Mesenchymal stem cell (in vitro differentiated cells and primary cell): ENCODE results near the gene ZNF267.
A peak's percentile ranks its signal among the peaks of the same experiment; 100 is the strongest.

Experiments used
- DNase-seq: peaks from one replicate; pipeline ENCODE4 v3.0.0-alpha.2; 2013
- H2AFZ ChIP-seq: one replicate; pipeline ENCODE4 v1.6.1; 2013; ENCODE audit warnings: low read depth, mild to moderate bottlenecking, control low read depth, inconsistent platforms, low read length, moderate library complexity
- H2AK5ac ChIP-seq: 2 replicates; pipeline ENCODE4 v1.6.1; 2013; ENCODE audit warnings: low read length, moderate library complexity, mild to moderate bottlenecking, inconsistent platforms; ENCODE audit not compliant: severe bottlenecking
- H2BK120ac ChIP-seq: one replicate; pipeline ENCODE4 v1.6.1; 2013; ENCODE audit warnings: low read depth, mild to moderate bottlenecking, inconsistent platforms, low read length, moderate library complexity
- H2BK12ac ChIP-seq, 2 experiments: one replicate each; pipeline ENCODE4 v1.6.1; 2013; ENCODE audit warnings: inconsistent platforms in 2 of 2, low read length in 2 of 2, mild to moderate bottlenecking in 2 of 2, moderate library complexity in 2 of 2, control low read depth in 1 of 2
- H2BK15ac ChIP-seq: one replicate; pipeline ENCODE4 v1.6.1; 2013; ENCODE audit warnings: mild to moderate bottlenecking, low read depth, inconsistent platforms; ENCODE audit not compliant: poor library complexity, severe bottlenecking
- H2BK5ac ChIP-seq: 2 replicates; pipeline ENCODE4 v1.6.1; 2013; ENCODE audit warnings: low read depth, mild to moderate bottlenecking, low read length, control low read depth, inconsistent platforms; ENCODE audit not compliant: poor library complexity, severe bottlenecking
- H3K14ac ChIP-seq, 2 experiments: one replicate each; pipeline ENCODE4 v1.6.1; 2013; ENCODE audit warnings: inconsistent platforms in 2 of 2, low read length in 2 of 2, control low read depth in 1 of 2, mild to moderate bottlenecking in 1 of 2, moderate library complexity in 1 of 2
- H3K18ac ChIP-seq, 2 experiments: one replicate each; pipeline ENCODE4 v1.6.1; 2013; ENCODE audit warnings: inconsistent platforms in 2 of 2, low read length in 2 of 2, control low read depth in 1 of 2, low read depth in 1 of 2, mild to moderate bottlenecking in 1 of 2
- H3K23ac ChIP-seq, 2 experiments: one replicate each; pipeline ENCODE4 v1.6.1; 2013; ENCODE audit warnings: inconsistent platforms in 2 of 2, low read length in 2 of 2, mild to moderate bottlenecking in 2 of 2, moderate library complexity in 2 of 2, control low read depth in 1 of 2
- H3K27ac ChIP-seq: 2 replicates; pipeline ENCODE4 v1.5.1; 2013; ENCODE audit warnings: mild to moderate bottlenecking, moderate library complexity, low read length, control low read depth, inconsistent platforms; ENCODE audit not compliant: poor library complexity, severe bottlenecking
- H3K27me3 ChIP-seq, 2 experiments: 2 replicates each; pipeline versions ENCODE4 v1.6.1 to v1.7.0; 2013; ENCODE audit warnings: low read length in 2 of 2, mild to moderate bottlenecking in 2 of 2, moderate library complexity in 2 of 2, control low read depth in 1 of 2, inconsistent platforms in 1 of 2; ENCODE audit not compliant: control insufficient read depth in 1 of 2, insufficient read depth in 1 of 2
- H3K36me3 ChIP-seq, 2 experiments: 2 replicates each; pipeline versions ENCODE4 v1.6.1 to v1.7.0; 2013; ENCODE audit warnings: low read length in 2 of 2, control low read depth in 1 of 2, inconsistent platforms in 1 of 2, low read depth in 1 of 2, mild to moderate bottlenecking in 1 of 2; ENCODE audit not compliant: insufficient read depth in 2 of 2, control insufficient read depth in 1 of 2
- H3K4ac ChIP-seq, 2 experiments: one replicate each; pipeline ENCODE4 v1.6.1; 2013; ENCODE audit warnings: inconsistent platforms in 2 of 2, low read length in 2 of 2, mild to moderate bottlenecking in 2 of 2, moderate library complexity in 2 of 2, control low read depth in 1 of 2, low read depth in 1 of 2
- H3K4me1 ChIP-seq: 2 replicates; pipeline ENCODE4 v1.6.1; 2013; ENCODE audit warnings: low read depth, low read length, control low read depth; ENCODE audit not compliant: control insufficient read depth, insufficient read depth
- H3K4me2 ChIP-seq: 2 replicates; pipeline ENCODE4 v1.6.1; 2013; ENCODE audit warnings: low read length, mild to moderate bottlenecking, inconsistent platforms; ENCODE audit not compliant: poor library complexity, severe bottlenecking
- H3K4me3 ChIP-seq, 2 experiments: 2 replicates each; pipeline versions ENCODE4 v1.5.1 to v1.7.0; 2013; ENCODE audit warnings: low read length in 2 of 2, mild to moderate bottlenecking in 2 of 2, control low read depth in 1 of 2, low read depth in 1 of 2; ENCODE audit not compliant: insufficient read depth in 1 of 2
- H3K79me1 ChIP-seq: replicated peaks from 2 replicates; pipeline ENCODE4 v1.6.1; 2013; ENCODE audit warnings: mild to moderate bottlenecking, control low read depth, low read length, inconsistent platforms; ENCODE audit not compliant: poor library complexity, severe bottlenecking
- H3K9ac ChIP-seq: 2 replicates; pipeline ENCODE4 v1.7.0; 2013; ENCODE audit warnings: mild to moderate bottlenecking, low read length, moderate library complexity
- H3K9me3 ChIP-seq: 2 replicates; pipeline ENCODE4 v1.7.0; 2013; ENCODE audit warnings: mild to moderate bottlenecking, low read length; ENCODE audit not compliant: control insufficient read depth
- H4K8ac ChIP-seq: one replicate; pipeline ENCODE4 v1.6.1; 2013; ENCODE audit warnings: inconsistent platforms, mild to moderate bottlenecking, low read length, moderate library complexity
- H4K91ac ChIP-seq: one replicate; pipeline ENCODE4 v1.6.1; 2013; ENCODE audit warnings: mild to moderate bottlenecking, low read length, inconsistent platforms
- WGBS: methylation state at CpG from one replicate; pipeline ENCODE4 v1.1.7; 2013; ENCODE audit warnings: mixed read lengths; 5-methylcytosine and 5-hydroxymethylcytosine counted together

ZNF267 gene

GRCh38 chr16:31870809-31871208 is 2.8 kb upstream of the ZNF267 start:
- Histone ChIP-seq H3K14ac (no peak overlapping the region), H3K23ac (no peak overlapping the region), H4K8ac (no peak overlapping the region), H2BK15ac (no peak overlapping the region), H3K4ac (no peak overlapping the region), H3K27ac (no peak overlapping the region), H3K9me3 (no peaks in the 10 kb centered on the region), H3K9ac (no peak overlapping the region), H3K18ac (no peak overlapping the region), H3K4me2 (no peak overlapping the region), H2BK120ac (no peak overlapping the region), H2BK5ac (no peak overlapping the region), H2AK5ac (no peak overlapping the region), H3K79me1 (peaks cover 5% of the 10 kb centered on the region), H2BK12ac (no peak overlapping the region), H4K91ac (no peak overlapping the region), H3K4me3 (no peak overlapping the region), H3K36me3 (no peaks in the 10 kb centered on the region), H3K27me3 (no peaks in the 10 kb centered on the region), H3K4me1 (peaks cover 11% of the 10 kb centered on the region), H2AFZ (no peak overlapping the region)
- WGBS = 82% methylated on average over 2 of the region's 2 CpGs
- no peak for DNase-seq

GRCh38 chr16:31871510-31871909 is 2.1 kb upstream of the ZNF267 start:
- H4K91ac ChIP-seq = no peak overlapping the region
- no peak overlapping the region for H3K4ac ChIP-seq
- H2BK120ac ChIP-seq = no peak overlapping the region
- H3K27me3 ChIP-seq = no peaks in the 10 kb centered on the region
- H2AFZ ChIP-seq = no peak overlapping the region
- 90% methylated on average over 2 of the region's 3 CpGs for WGBS
- no peak overlapping the region for H2BK12ac ChIP-seq
- H3K79me1 ChIP-seq = peaks cover 5% of the 10 kb centered on the region
- H3K4me3 ChIP-seq = no peak overlapping the region
- no peak for DNase-seq
- H3K4me1 ChIP-seq = peaks cover 14% of the 10 kb centered on the region
- H3K14ac ChIP-seq = no peak overlapping the region
- no peak overlapping the region for H4K8ac ChIP-seq
- no peak overlapping the region for H3K23ac ChIP-seq
- H2AK5ac ChIP-seq = no peak overlapping the region
- no peaks in the 10 kb centered on the region for H3K9me3 ChIP-seq
- no peak overlapping the region for H2BK15ac ChIP-seq
- H2BK5ac ChIP-seq = no peak overlapping the region
- no peak overlapping the region for H3K9ac ChIP-seq
- H3K18ac ChIP-seq = no peak overlapping the region
- no peak overlapping the region for H3K4me2 ChIP-seq
- H3K36me3 ChIP-seq = no peaks in the 10 kb centered on the region
- H3K27ac ChIP-seq = no peak overlapping the region

GRCh38 chr16:31872201-31872600 is 1.4 kb upstream of the ZNF267 start:
- Histone ChIP-seq H4K8ac (no peak overlapping the region), H3K27ac (no peak overlapping the region), H3K27me3 (no peaks in the 10 kb centered on the region), H3K4me1 (peaks cover 17% of the 10 kb centered on the region), H3K79me1 (peaks cover 5% of the 10 kb centered on the region), H3K4ac (no peak overlapping the region), H2BK5ac (no peak overlapping the region), H4K91ac (no peak overlapping the region), H2AK5ac (no peak overlapping the region), H3K4me3 (no peak overlapping the region), H2BK12ac (peak overlapping the region in 1 of 2 experiments; percentile 3), H2BK120ac (no peak overlapping the region), H3K18ac (no peak overlapping the region), H3K9me3 (no peaks in the 10 kb centered on the region), H3K23ac (no peak overlapping the region), H2BK15ac (no peak overlapping the region), H3K9ac (no peak overlapping the region), H3K36me3 (no peaks in the 10 kb centered on the region), H3K14ac (no peak overlapping the region), H2AFZ (no peak overlapping the region), H3K4me2 (no peak overlapping the region)
- 89% methylated on average over 5 of the region's 6 CpGs for WGBS
- no peak for DNase-seq

- peak overlapping the region; percentile 97 to 99 for H3K4me3 ChIP-seq
- H3K4ac ChIP-seq = peak overlapping the region in 1 of 2 experiments; percentile 91
- H3K18ac ChIP-seq = peak overlapping the region in 1 of 2 experiments; percentile 77
- peaks cover 7 to 14% of the 10 kb centered on the region in 2 experiments for H3K36me3 ChIP-seq
- peak overlapping the region; percentile 16 for H3K27ac ChIP-seq
- DNase-seq = peak; percentile 88
- H3K9me3 ChIP-seq = no peaks in the 10 kb centered on the region
- peak overlapping the region; percentile 98 for H3K4me2 ChIP-seq
- no peak overlapping the region for H4K8ac ChIP-seq
- H2BK5ac ChIP-seq = no peak overlapping the region
- H3K9ac ChIP-seq = peak overlapping the region; percentile 99
- no peaks in the 10 kb centered on the region for H3K27me3 ChIP-seq
- H2AK5ac ChIP-seq = no peak overlapping the region
- H2AFZ ChIP-seq = no peak overlapping the region
- peak overlapping the region; percentile 42 for H2BK120ac ChIP-seq
- H3K4me1 ChIP-seq = peaks cover 18% of the 10 kb centered on the region
- peak overlapping the region; percentile 17 to 20 for H3K23ac ChIP-seq
- peaks cover 8% of the 10 kb centered on the region for H3K79me1 ChIP-seq
- H4K91ac ChIP-seq = no peak overlapping the region
- 9% methylated on average over 13 of the region's 14 CpGs for WGBS
- H2BK12ac ChIP-seq = no peak overlapping the region
- H2BK15ac ChIP-seq = no peak overlapping the region
- H3K14ac ChIP-seq = peak overlapping the region in 1 of 2 experiments; percentile 28
Observed at GRCh38 chr16:31874366-31875111, 932 bp downstream of the ZNF267 start.
